Neural crest cell (in vitro differentiated cells): Measurements from ENCODE around the gene QPCTL. TPM values are rescaled to one million over a fixed set of nuclear protein-coding genes. Genes with fewer than 3 reads are reported as not detected.
A peak's percentile ranks its signal among the peaks of the same experiment; 100 is the strongest.

Experiments used
- DNase-seq: peaks from one replicate; pipeline ENCODE4 v3.0.0; 2021; ENCODE audit warnings: low read depth, mixed read lengths, low spot score
- H3K27ac Mint-ChIP-seq: one replicate; pipeline ENCODE4 v1.8.0; 2021; ENCODE audit warnings: mild to moderate bottlenecking, mixed read lengths; ENCODE audit not compliant: unreplicated experiment
- H3K27me3 Mint-ChIP-seq: 2 replicates; pipeline ENCODE4 v1.8.0; 2021; ENCODE audit warnings: low read depth, mild to moderate bottlenecking, mixed read lengths
- H3K36me3 Mint-ChIP-seq: 2 replicates; pipeline ENCODE4 v1.8.0; 2021; ENCODE audit warnings: low read depth, mild to moderate bottlenecking, mixed read lengths
- H3K4me1 Mint-ChIP-seq: 2 replicates; pipeline ENCODE4 v1.8.0; 2021; ENCODE audit warnings: mixed read lengths
- H3K4me3 Mint-ChIP-seq: one replicate; pipeline ENCODE4 v1.8.0; 2021; ENCODE audit warnings: mild to moderate bottlenecking, mixed read lengths
- H3K9me3 Mint-ChIP-seq: 2 replicates; pipeline ENCODE4 v1.8.0; 2021; ENCODE audit warnings: mixed read lengths
- total RNA-seq: library from RNA; stranded (reverse); gene quantifications from 2 replicates; pipeline ENCODE4 v1.2.1, GENCODE V29; 2021
- TF ChIP-seq, protein P1 (sequence below): fragments of 200-600 bp; sonication (generic); conservative IDR thresholded peaks from 2 replicates; pipeline ENCODE4 v1.5.0; 2021; ENCODE audit warnings: antibody characterized with exemption, mild to moderate bottlenecking

The QPCTL gene
- total RNA-seq, 1 donor from 2014 or later: 11.8 TPM

DNA sequence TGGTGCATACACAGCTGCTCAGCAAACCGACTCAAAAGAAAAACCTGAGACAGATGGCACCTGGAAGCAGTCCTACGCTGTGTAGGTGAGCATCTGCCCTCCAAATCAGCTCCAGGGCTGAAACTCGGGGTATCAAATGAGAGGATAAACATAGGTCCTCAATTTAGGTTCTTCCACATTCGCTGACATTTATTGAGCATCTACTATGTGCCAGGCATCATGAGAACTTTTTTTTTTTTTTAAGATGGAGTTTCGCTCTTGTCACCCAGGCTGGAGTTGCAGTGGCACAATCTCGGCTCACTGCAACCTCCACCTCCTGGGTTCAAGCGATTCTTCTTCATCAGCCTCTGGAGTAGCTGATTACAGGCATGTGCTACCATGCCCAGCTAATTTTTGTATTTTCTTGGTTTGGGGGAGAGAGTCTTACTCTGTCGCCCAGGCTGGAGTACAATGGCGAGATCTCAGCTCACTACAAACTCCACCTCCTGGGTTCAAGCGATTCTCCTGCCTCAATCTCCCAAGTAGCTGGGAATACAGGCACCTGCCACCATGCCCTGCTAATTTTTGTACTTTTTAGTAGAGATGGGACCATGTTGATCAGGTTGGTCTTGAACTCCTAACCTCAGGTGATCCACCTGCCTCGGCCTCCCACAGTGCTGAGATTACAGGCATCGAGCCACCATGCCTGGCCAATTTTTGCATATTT, 13.4 kb downstream of the QPCTL start:
- Mint-ChIP-seq H3K27me3 (no peaks in the 10 kb centered on the region), H3K27ac (no peak overlapping the region), H3K4me1 (peaks cover 14% of the 10 kb centered on the region), H3K9me3 (no peaks in the 10 kb centered on the region), H3K4me3 (no peak overlapping the region), H3K36me3 (peaks cover 12% of the 10 kb centered on the region)
- no peak for DNase-seq
- TF ChIP-seq, protein P1, sequence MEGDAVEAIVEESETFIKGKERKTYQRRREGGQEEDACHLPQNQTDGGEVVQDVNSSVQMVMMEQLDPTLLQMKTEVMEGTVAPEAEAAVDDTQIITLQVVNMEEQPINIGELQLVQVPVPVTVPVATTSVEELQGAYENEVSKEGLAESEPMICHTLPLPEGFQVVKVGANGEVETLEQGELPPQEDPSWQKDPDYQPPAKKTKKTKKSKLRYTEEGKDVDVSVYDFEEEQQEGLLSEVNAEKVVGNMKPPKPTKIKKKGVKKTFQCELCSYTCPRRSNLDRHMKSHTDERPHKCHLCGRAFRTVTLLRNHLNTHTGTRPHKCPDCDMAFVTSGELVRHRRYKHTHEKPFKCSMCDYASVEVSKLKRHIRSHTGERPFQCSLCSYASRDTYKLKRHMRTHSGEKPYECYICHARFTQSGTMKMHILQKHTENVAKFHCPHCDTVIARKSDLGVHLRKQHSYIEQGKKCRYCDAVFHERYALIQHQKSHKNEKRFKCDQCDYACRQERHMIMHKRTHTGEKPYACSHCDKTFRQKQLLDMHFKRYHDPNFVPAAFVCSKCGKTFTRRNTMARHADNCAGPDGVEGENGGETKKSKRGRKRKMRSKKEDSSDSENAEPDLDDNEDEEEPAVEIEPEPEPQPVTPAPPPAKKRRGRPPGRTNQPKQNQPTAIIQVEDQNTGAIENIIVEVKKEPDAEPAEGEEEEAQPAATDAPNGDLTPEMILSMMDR: no peak

DNA sequence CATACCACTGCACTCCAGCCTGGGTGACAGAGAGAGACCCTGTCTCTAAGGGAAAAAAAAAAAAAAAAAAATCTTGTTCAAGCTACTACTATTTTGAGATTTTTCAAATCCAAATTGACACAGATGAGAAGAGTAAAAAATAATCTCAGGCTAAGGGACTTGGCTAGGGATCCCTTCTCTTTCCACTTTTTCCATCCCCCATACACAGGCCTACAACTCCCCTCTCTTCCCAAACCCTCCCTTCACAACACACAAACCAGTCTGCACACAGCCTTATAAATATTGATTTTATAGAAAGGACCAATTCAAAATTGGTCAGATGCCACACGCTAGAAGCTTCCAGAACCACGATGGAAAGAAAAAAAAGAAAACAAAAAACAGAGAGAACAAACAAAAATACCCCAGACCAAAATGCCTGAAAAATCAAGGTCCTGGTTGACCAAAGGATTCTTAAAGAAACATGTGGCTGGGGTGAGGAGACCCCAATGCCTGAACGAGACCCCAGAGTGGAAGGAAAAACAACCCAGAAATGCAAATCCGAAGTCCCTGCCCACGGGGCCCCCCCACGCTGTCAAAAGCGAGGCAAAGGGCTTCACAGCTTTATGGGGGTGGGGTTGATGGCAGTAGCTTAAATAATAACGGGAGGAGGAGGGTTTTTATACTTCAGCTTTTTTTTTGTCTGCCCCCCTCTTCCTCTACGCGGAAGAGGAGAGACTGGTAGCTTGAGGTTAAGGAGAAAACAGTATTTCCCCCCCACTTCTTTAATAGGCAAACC, 18.1 kb downstream of the QPCTL start:
- peaks cover 19% of the 10 kb centered on the region for H3K4me1 Mint-ChIP-seq
- no peaks in the 10 kb centered on the region for H3K9me3 Mint-ChIP-seq
- no peaks in the 10 kb centered on the region for H3K27me3 Mint-ChIP-seq
- DNase-seq: no peak
- H3K4me3 Mint-ChIP-seq: peak overlapping the region; percentile 55
- TF ChIP-seq, protein P1: no peak
- no peak overlapping the region for H3K27ac Mint-ChIP-seq
- peaks cover 5% of the 10 kb centered on the region for H3K36me3 Mint-ChIP-seq

DNA sequence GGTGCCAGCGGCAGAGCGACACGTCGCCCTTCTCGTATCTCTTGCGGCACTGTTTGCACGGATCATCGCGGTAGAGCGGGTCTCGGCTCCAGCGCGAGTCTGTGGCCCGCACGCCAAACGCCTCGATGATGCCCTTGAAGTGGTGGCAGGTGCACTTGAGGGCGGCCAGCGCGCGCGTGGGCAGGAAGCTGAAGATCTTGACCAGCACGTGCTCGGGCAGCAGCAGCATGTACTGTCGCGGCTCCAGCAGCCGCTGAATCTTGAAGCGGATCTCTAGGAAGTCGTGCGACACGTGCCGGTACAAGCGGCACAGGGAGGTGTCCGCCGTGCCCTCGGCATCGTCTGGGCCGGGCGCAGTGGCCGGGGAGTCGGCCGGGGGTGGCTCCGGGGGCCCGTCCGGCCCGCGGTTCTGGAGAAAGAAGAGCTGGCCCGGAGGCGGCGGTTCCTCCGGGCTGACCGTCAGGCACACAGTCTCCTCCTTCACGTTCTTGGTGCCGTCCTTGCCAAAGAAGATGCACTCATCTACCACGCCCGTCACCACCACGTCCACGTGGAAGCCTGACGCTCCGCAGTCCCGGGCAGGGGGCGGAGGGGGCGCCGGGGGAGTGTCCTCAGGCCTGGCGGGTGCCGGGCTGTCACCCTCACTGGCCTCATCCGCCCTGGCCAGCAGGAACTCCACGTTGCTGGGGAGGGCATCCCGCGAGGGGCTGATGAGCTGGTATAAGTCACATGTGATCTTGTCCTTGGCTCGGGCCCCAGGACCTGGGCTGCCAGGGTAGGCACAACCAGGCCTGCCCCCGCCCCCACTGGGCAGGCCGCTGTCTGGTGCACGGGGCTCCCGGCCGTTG, 19.6 kb downstream of the QPCTL start:
- TF ChIP-seq, protein P1: no peak
- H3K4me1 Mint-ChIP-seq: peaks cover 29% of the 10 kb centered on the region

DNA sequence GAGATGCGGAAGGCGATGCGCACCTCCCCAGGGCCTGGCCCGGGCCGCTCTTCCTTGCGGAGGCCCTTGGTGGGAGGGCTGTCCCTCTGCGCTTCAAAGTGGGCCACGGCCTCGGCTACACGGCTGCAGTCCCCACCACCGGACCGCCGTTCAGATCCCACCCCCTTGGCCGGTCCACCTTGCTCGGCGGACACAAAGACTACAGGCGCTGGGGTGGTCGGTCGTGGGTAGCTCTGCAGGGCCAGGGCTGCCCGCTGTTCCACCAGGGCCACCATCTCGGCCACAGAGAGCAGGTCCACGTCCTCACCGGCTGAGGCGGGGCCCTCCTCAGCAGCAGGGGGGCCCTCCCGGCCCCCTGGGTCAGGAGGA, 20.2 kb downstream of the QPCTL start:
- DNase-seq: no peak
- H3K4me3 Mint-ChIP-seq: no peak overlapping the region
- TF ChIP-seq, protein P1: no peak
- H3K9me3 Mint-ChIP-seq: no peaks in the 10 kb centered on the region
- no peak overlapping the region for H3K27ac Mint-ChIP-seq
- no peaks in the 10 kb centered on the region for H3K27me3 Mint-ChIP-seq
- H3K4me1 Mint-ChIP-seq: peaks cover 34% of the 10 kb centered on the region
- H3K36me3 Mint-ChIP-seq: peaks cover 5% of the 10 kb centered on the region

More for the DNA sequence above, 19.6 kb downstream of the QPCTL start:
- no peaks in the 10 kb centered on the region for H3K9me3 Mint-ChIP-seq
- H3K27ac Mint-ChIP-seq: no peak overlapping the region
- no peak overlapping the region for H3K4me3 Mint-ChIP-seq
- DNase-seq: no peak
- H3K36me3 Mint-ChIP-seq: peaks cover 5% of the 10 kb centered on the region
- no peaks in the 10 kb centered on the region for H3K27me3 Mint-ChIP-seq

DNA sequence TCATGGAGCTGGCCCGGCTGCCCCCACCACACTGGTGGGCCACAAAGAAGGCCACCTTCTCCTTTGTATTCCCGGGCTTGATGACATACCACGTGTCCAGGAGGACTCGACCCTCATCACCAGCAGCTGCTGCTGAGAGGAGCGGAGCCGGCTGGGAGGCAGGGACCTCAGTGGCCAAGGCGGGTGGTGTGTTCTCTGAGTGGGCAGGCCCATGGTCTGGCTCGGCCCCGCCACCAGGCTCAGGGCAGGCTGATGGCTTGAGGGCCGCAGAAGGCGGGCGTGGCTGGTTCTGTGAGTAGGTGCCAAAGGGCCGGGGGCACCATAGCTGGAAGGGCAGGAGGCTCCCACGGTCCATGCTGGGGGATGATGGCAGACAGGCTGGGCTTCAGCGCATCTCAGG, 20.7 kb downstream of the QPCTL start:
- Mint-ChIP-seq H3K36me3 (peaks cover 5% of the 10 kb centered on the region), H3K9me3 (no peaks in the 10 kb centered on the region), H3K27ac (no peak overlapping the region), H3K4me1 (peaks cover 38% of the 10 kb centered on the region), H3K27me3 (no peaks in the 10 kb centered on the region), H3K4me3 (no peak overlapping the region)
- TF ChIP-seq, protein P1: no peak
- no peak for DNase-seq
